Endothelial cell of umbilical vein (primary cell): ENCODE data around the gene C6orf132. TPM values are rescaled to one million over a fixed set of nuclear protein-coding genes. Genes with fewer than 3 reads are reported as not detected.

Source experiments
- Bru-seq: library from RNA; stranded (reverse); fragments of 400-500 nt; gene quantifications from one replicate; lab custom pipeline; 2021; lab: Mats Ljungman, UMichigan
- BruChase-seq, 2 experiments: library from RNA; stranded (reverse); fragments of 400-500 nt; gene quantifications; one replicate each; lab custom pipeline; 2021; lab: Mats Ljungman, UMichigan
- BruUV-seq: library from RNA; stranded (reverse); fragments of 400-500 nt; replicated peaks from 2 replicates; lab custom pipeline; 2021; lab: Mats Ljungman, UMichigan
- CTCF ChIA-PET: fragments of 300-600, 350-600 bp; sonication (Branson Sonifier 250); formaldehyde crosslinking; loops from one replicate; lab custom pipeline; 2021; ENCODE audit warnings: antibody characterized with exemption, inconsistent platforms; lab: Charles Lee
- POLR2A ChIA-PET: fragments of 300-600, 350-600 bp; sonication (Branson Sonifier 250); formaldehyde crosslinking; loops from one replicate; lab custom pipeline; 2021; ENCODE audit warnings: antibody characterized with exemption, inconsistent platforms; lab: Charles Lee
- DNase-seq: peaks from one replicate; pipeline ENCODE4 v3.0.0-alpha.2; 2011; ENCODE audit warnings: low read depth, low spot score
- FAIRE-seq: peaks from 2 replicates; lab custom pipeline; 2011; peaks lifted over from hg19 to GRCh38; lab: Jason Lieb, UNC
- H2AFZ ChIP-seq: 2 replicates; pipeline ENCODE4 v1.6.0; 2012; ENCODE audit warnings: low read depth, low read length, control low read depth, inconsistent platforms
- H3K27ac ChIP-seq: 2 replicates; pipeline ENCODE4 v1.5.1; 2011; ENCODE audit warnings: low read depth, mild to moderate bottlenecking, control low read depth, low read length, moderate library complexity; ENCODE audit not compliant: insufficient read depth
- H3K27me3 ChIP-seq, 2 experiments: 2 replicates each; pipeline versions ENCODE4 v1.6.0 to v1.6.1; 2011; ENCODE audit warnings: low read length in 2 of 2, mixed read lengths in 1 of 2; ENCODE audit not compliant: control insufficient read depth in 2 of 2, insufficient read depth in 2 of 2
- H3K36me3 ChIP-seq, 2 experiments: 2 replicates in 1 of 2; 3 replicates in 1 of 2; pipeline ENCODE4 v1.5.1; 2011; ENCODE audit warnings: low read length in 2 of 2, mild to moderate bottlenecking in 1 of 2, moderate library complexity in 1 of 2; ENCODE audit not compliant: control insufficient read depth in 2 of 2, insufficient read depth in 2 of 2; ENCODE audit errors: extremely low read depth in 1 of 2
- H3K4me1 ChIP-seq: 3 replicates; pipeline ENCODE4 v1.5.1; 2011; ENCODE audit warnings: mild to moderate bottlenecking, low read length; ENCODE audit not compliant: control insufficient read depth, insufficient read depth; ENCODE audit errors: extremely low read depth
- H3K4me2 ChIP-seq: 2 replicates; pipeline ENCODE4 v1.6.1; 2011; ENCODE audit warnings: low read length, control low read depth, mixed read lengths; ENCODE audit not compliant: insufficient read depth
- H3K4me3 ChIP-seq, 3 experiments: fragments of 200-600 bp in 1 of 3; sonication (generic), shearing (Covaris generic) in 1 of 3; replicated peaks in 1 of 3; 2 replicates each; pipeline ENCODE4 v1.5.1; 2011 to 2016; ENCODE audit warnings: control low read depth in 3 of 3, low read length in 3 of 3, mild to moderate bottlenecking in 2 of 3, inconsistent platforms in 1 of 3, low read depth in 1 of 3, moderate library complexity in 1 of 3; ENCODE audit not compliant: insufficient read depth in 1 of 3
- H3K79me2 ChIP-seq: 2 replicates; pipeline ENCODE4 v1.6.0; 2012; ENCODE audit warnings: low read length, inconsistent platforms; ENCODE audit not compliant: control insufficient read depth, insufficient read depth
- H3K9ac ChIP-seq: replicated peaks from 2 replicates; pipeline ENCODE3; 2011; ENCODE audit warnings: low read length, control low read depth; ENCODE audit not compliant: insufficient read depth; ENCODE audit errors: extremely low read depth
- H3K9me1 ChIP-seq: replicated peaks from 3 replicates; pipeline ENCODE4 v1.6.0; 2011; ENCODE audit warnings: mild to moderate bottlenecking, low read length; ENCODE audit not compliant: control insufficient read depth, insufficient read depth; ENCODE audit errors: extremely low read depth
- H3K9me3 ChIP-seq: replicated peaks from 2 replicates; pipeline ENCODE4 v1.5.1; 2012; ENCODE audit warnings: low read length, inconsistent platforms; ENCODE audit not compliant: control insufficient read depth, insufficient read depth
- H4K20me1 ChIP-seq: replicated peaks from 2 replicates; pipeline ENCODE3; 2011; ENCODE audit warnings: mild to moderate bottlenecking, low read length; ENCODE audit not compliant: control insufficient read depth, insufficient read depth; ENCODE audit errors: extremely low read depth
- EZH2 ChIP-seq: IDR thresholded peaks from 2 replicates; pipeline ENCODE4 v1.6.1; 2012; ENCODE audit warnings: borderline replicate concordance, low read depth, mild to moderate bottlenecking, moderate library complexity, low read length, inconsistent platforms; ENCODE audit not compliant: severe bottlenecking
- GATA2 ChIP-seq: IDR thresholded peaks from 2 replicates; pipeline ENCODE4 v1.7.0; 2011; ENCODE audit warnings: low read depth, mild to moderate bottlenecking, moderate library complexity, mixed read lengths, low read length; ENCODE audit not compliant: insufficient read length, insufficient read depth
- POLR2A ChIP-seq: IDR thresholded peaks from 2 replicates; pipeline ENCODE4 v1.6.1; 2012; ENCODE audit warnings: low read depth, mild to moderate bottlenecking, control low read depth, low read length
- dilution Hi-C: fragments of 300-500 bp; cut with MboI; formaldehyde crosslinking; loops from one replicate; pipeline ENCODE4 v1.15.0; 2019; ENCODE audit warnings: low sequenced_read_pairs; ENCODE audit not compliant: extremely low pct_ligation_motif_present
- intact Hi-C: fragments of 100-400 bp; cut with micrococcal nuclease; formaldehyde crosslinking; loops from one replicate; pipeline ENCODE4 v1.10.0; 2022
- long read RNA-seq: library from polyadenylated mRNA; stranded (forward); transcript quantifications from one replicate; pipeline ENCODE4 v2.0.0, GENCODE V29; 2021
- polyA minus RNA-seq, 3 experiments: library from RNA; depleted of rRNA, polyadenylated mRNA; stranded (reverse); fragments of >200 nt; gene quantifications; 1 replicate in 1 of 3; 2 replicates in 2 of 3; pipeline ENCODE4 v1.2.3, GENCODE V29; 2011
- polyA plus RNA-seq, 4 experiments: library from polyadenylated mRNA; depleted of rRNA in 3 of 4; stranded (reverse) in 3 of 4; unstranded in 1 of 4; fragments of >200 nt; gene quantifications; 2 replicates each; pipeline versions ENCODE4 v1.2.1 to v1.2.3, GENCODE V29; 2011 to 2012; ENCODE audit warnings: missing spikeins in 1 of 4
- total RNA-seq: library from RNA; stranded (reverse); gene quantifications from 2 replicates; pipeline ENCODE4 v1.2.3, GENCODE V29; 2021

The C6orf132 gene
- total RNA-seq (0.07 and 0.71 TPM in 2 replicates), polyA plus RNA-seq (0.15 and 0.54 TPM in 2 replicates), polyA minus RNA-seq (not detected in 2 replicates), Bru-seq, nascent RNA (percentile 21 among the genes with signal in this experiment), BruChase-seq, experiment 1, labeled RNA remaining after a 6-hour chase (percentile 10 among the genes with signal in this experiment), BruChase-seq, experiment 2, labeled RNA remaining after a 2-hour chase (percentile 8 among the genes with signal in this experiment)
- polyA plus RNA-seq (2011; cell fraction: cytosol; rRNA removed): 0.10 and 0.32 TPM in 2 replicates
- 0.21 TPM in 1 of 2 replicates, not detected in the other for polyA plus RNA-seq (2011; cell fraction: nucleus; rRNA removed)
- polyA plus RNA-seq (2012): 0.28 and 0.78 TPM in 2 replicates
- not detected for polyA minus RNA-seq (2011; cell fraction: cytosol; rRNA and poly(A)+ RNA removed)
- 0.58 TPM in 1 of 2 replicates, not detected in the other for polyA minus RNA-seq (2011; cell fraction: nucleus; rRNA and poly(A)+ RNA removed)
- long read RNA-seq: 0 reads

- peak; percentile 51 for TF ChIP-seq EZH2
- TF ChIP-seq GATA2: no peak
- intact Hi-C loops (no loop called here), dilution Hi-C loops (no loop called here)
- Histone ChIP-seq H3K4me1 (peaks cover 16% of the 10 kb centered on the region), H3K4me2 (peak within 1 kb of the TSS; percentile 72), H3K9me1 (no peaks in the 10 kb centered on the region), H3K27ac (no peak within 1 kb of the TSS), H3K36me3 (no peaks in the 10 kb centered on the region), H3K9ac (peak within 1 kb of the TSS; percentile 56), H2AFZ (peak within 1 kb of the TSS; percentile 95), H3K79me2 (no peaks in the 10 kb centered on the region), H4K20me1 (no peaks in the 10 kb centered on the region), H3K4me3 (peak within 1 kb of the TSS; percentile 21 to 47 (median 25)), H3K27me3 (peaks cover 2% of the 10 kb centered on the region in 2 experiments), H3K9me3 (no peaks in the 10 kb centered on the region)
- POLR2A ChIA-PET: no interaction called here
- CTCF ChIA-PET: interaction anchor here (0.7 to 1.4 kb wide), 2 partner anchors 18 to 38 kb away, joined by 3 read pairs; no protein-coding TSS in a partner anchor
- no peak for DNase-seq
- no TSS peak for BruUV-seq
- no peak for FAIRE-seq
Measured at GRCh38 chr6:42142118-42142835, at the start of gene C6orf132. Gene C6orf132 (minus strand): TSS chr6:42142620. CDS start chr6:42142444, 176 bp downstream.

- no peak for FAIRE-seq
- intact Hi-C loops: no loop called here
- no peak overlapping the region for H3K9ac ChIP-seq
- no TSS peak for BruUV-seq
- H3K4me3 ChIP-seq: no peak overlapping the region
- H3K27me3 ChIP-seq: peaks cover 2% of the 10 kb centered on the region in 2 experiments
- H3K4me2 ChIP-seq: no peak overlapping the region
- no peak overlapping the region for H3K27ac ChIP-seq
- H4K20me1 ChIP-seq: no peaks in the 10 kb centered on the region
- H3K9me1 ChIP-seq: no peaks in the 10 kb centered on the region
- ChIA-PET POLR2A (no interaction called here), CTCF (interaction anchor here (1.0 to 1.2 kb wide), 2 partner anchors 24 to 70 kb away, joined by 3 read pairs; no protein-coding TSS in a partner anchor)
- no peaks in the 10 kb centered on the region for H3K9me3 ChIP-seq
- H3K4me1 ChIP-seq: no peaks in the 10 kb centered on the region
- H3K36me3 ChIP-seq: no peaks in the 10 kb centered on the region
- no peak for TF ChIP-seq POLR2A
- DNase-seq: no peak
- no peak overlapping the region for H2AFZ ChIP-seq
- dilution Hi-C loops: no loop called here
- H3K79me2 ChIP-seq: no peaks in the 10 kb centered on the region
Measured at GRCh38 chr6:42190554-42191183, 48.2 kb upstream of the C6orf132 start.
